ENCODE results near the gene NUP42.

DNA sequence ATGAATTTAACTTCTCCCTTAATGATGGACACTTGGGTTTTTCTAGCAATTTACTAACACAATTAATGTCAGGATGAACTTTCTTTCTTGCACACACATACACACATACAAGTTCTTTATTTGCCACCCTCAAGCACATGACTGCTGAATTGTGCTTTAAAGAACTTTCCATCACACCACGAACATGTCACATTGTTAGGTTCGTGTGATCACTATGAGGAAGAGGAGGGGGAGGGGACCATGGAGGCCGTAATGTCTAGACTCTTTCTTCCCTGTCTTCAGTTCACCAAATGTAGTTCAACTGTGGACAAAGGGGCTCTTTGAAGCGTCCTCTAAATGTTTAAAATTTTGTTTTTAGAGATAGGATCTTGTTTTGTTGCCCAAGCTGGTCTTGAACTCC, 31.0 kb downstream of the NUP42 start:
- TF ChIP-seq SUZ12 (IDR thresholded peaks at IDR 0.05; ENCODE audit: extremely low read depth, insufficient read depth, insufficient read length) = no peak
- no peak for TF ChIP-seq YY1 (IDR thresholded peaks at IDR 0.05; ENCODE audit: insufficient read depth, insufficient read length)
- no peak for TF ChIP-seq ZNF274 (IDR thresholded peaks at IDR 0.05; ENCODE audit: low read depth, low read length)

All from NT2/D1 (cell line).